ENCODE data around the gene ERFL. TPM values are rescaled to one million over a fixed set of nuclear protein-coding genes. Genes with fewer than 3 reads are reported as not detected.

ERFL gene
- total and polyA plus RNA-seq, 2 of the 8 experiments (the other 6 are each of a cell fraction or from before 2014, with no cell fraction given), result 0.12 TPM; not detected in 1

DNA sequence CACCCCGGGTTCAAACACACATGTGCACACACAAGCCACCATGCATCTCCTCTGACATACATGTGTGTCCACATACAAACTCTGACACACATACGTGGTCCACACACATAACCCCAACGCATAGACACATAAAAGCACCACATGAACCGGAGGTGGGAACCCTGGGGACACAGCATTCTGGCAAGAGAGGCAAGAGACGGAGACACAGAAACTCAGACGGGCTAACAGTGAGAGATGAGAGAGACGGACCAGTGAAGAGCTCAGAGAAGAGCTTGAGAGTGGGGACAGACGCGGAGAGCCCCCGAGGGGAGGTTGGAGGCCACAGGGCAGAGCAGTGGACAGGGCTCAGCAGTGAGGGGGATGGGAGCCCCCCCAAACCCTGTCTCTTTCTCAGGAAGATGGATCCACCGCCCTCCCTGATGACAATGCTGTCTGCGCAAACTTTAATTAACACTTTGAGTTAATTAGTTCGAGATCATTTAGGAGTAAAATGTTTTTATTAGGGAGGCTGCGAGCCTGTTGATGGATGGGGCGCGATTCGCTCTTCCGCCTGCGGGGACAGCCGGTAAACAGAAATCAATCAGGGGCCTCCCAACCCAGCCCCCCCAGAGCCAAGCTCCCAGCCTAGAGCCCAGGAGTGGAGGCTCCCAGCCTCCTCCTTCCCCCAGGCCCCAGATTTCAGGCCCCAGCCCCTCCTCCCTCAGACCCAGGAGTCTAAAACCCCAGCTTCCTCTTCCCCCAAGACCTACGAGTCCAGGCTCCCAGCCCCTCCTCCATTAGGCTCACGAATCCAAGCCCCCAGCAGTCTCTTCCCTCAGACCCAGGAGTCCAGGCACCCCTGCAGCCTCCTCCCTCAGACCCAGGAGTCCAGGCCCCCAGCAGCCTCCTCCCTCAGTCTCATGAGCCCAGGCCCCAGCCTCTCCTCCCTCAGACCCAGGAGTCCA is 9.5 kb upstream of the ERFL start:
- Histone ChIP-seq H3K27me3 (replicated peaks in 1 of 4; ENCODE audit: control insufficient read depth in 3 of 4, extremely low read depth in 1 of 4, insufficient read depth in 3 of 4, low read length in 3 of 4) (peaks cover 25 to 70% (median 63%) of the 10 kb centered on the region in 4 experiments), H2BK120ac (replicated peaks; ENCODE audit: low read depth, low read length) (no peak overlapping the region), H3K23me2 (ENCODE audit: low read depth, low read length) (peaks cover 9% of the 10 kb centered on the region; the same call in 1 of the 2 replicates), H2AK5ac (ENCODE audit: low read depth, low read length) (no peak overlapping the region), H2AFZ (ENCODE audit: low read length) (no peak overlapping the region), H4K20me1 (replicated peaks in 1 of 2; ENCODE audit: control insufficient read depth in 1 of 2, insufficient read depth in 2 of 2, low read length in 2 of 2) (peaks cover 0 to 16% of the 10 kb centered on the region in 2 experiments), H4K8ac (ENCODE audit: extremely low read depth, insufficient read depth, low read length) (no peak overlapping the region; the same call in 1 of the 2 replicates), H4K5ac (ENCODE audit: insufficient read length, low read depth, low read length) (no peak overlapping the region), H3K79me1 (ENCODE audit: low read depth, low read length) (no peaks in the 10 kb centered on the region), H3K23ac (ENCODE audit: insufficient read length) (no peak overlapping the region), H3K4me1 (replicated peaks in 1 of 4; ENCODE audit: control insufficient read depth in 3 of 4, insufficient read depth in 4 of 4, low read length in 3 of 4) (peaks cover 0 to 3% (median 2%) of the 10 kb centered on the region in 4 experiments; a peak in 3 of 7 replicates), H2BK5ac (ENCODE audit: low read depth, low read length) (no peak overlapping the region), H2BK20ac (ENCODE audit: low read length) (no peak overlapping the region), H3K9me3 (ENCODE audit: insufficient read depth in 2 of 2, low read depth in 1 of 2, low read length in 1 of 2) (no peaks in the 10 kb centered on the region), H3K18ac (ENCODE audit: extremely low read depth, low read length) (no peak overlapping the region), H2BK12ac (ENCODE audit: low read depth, low read length) (no peak overlapping the region), H3K9ac (replicated peaks in 1 of 4; ENCODE audit: extremely low read depth in 1 of 4, low read depth in 3 of 4, low read length in 3 of 4) (no peak overlapping the region), H3K4ac (replicated peaks; ENCODE audit: insufficient read length, low read depth, low read length) (no peak overlapping the region), H3K27ac (ENCODE audit: low read depth, low read length) (no peak overlapping the region), H3K4me2 (ENCODE audit: insufficient read depth in 1 of 2, low read depth in 2 of 2, low read length in 2 of 2) (no peak overlapping the region), H4K91ac (replicated peaks; ENCODE audit: insufficient read length, low read length) (peak overlapping the region; percentile 74), H2BK15ac (ENCODE audit: low read length) (peak overlapping the region; percentile 92; the same call in 1 of the 2 replicates), H3K4me3 (ENCODE audit: extremely low read depth in 1 of 4, insufficient read depth in 2 of 4, low read depth in 3 of 4, low read length in 4 of 4) (no peak overlapping the region), H3K14ac (ENCODE audit: insufficient read length) (no peak overlapping the region), H3K56ac (replicated peaks; ENCODE audit: insufficient read length, low read depth, low read length) (no peak overlapping the region), H3K36me3 (ENCODE audit: control insufficient read depth in 2 of 4, insufficient read depth in 4 of 4, low read length in 3 of 4) (no peaks in the 10 kb centered on the region; a peak in 1 of 8 replicates), H3K79me2 (ENCODE audit: control insufficient read depth in 1 of 2, insufficient read depth in 2 of 2, low read length in 2 of 2) (no peaks in the 10 kb centered on the region)
- 61% methylated on average over 14 of the region's 22 CpGs; no CpG with 5 or more reads in 1 of the 2 experiments for whole genome bisulfite sequencing, 2 experiments (ENCODE audit: extremely low coverage in 1 of 2, insufficient coverage in 1 of 2, insufficient read length in 1 of 2, insufficient replicate concordance in 2 of 2, low coverage in 1 of 2, low lambda C conversion rate in 2 of 2, missing lambda C conversion rate in 1 of 2)
- CTCF ChIA-PET (ENCODE audit: partially characterized antibody), result interaction anchor here (0.6 to 2.3 kb wide), 19 partner anchors 8 to 92 kb away, joined by 3 to 16 read pairs (median 4); partner anchors contain the start of gene RABAC1
- POLR2A ChIA-PET (ENCODE audit: partially characterized antibody), result interaction anchor here (0.9 to 2.5 kb wide), 12 partner anchors 9 to 77 kb away, joined by 3 to 20 read pairs (median 5); partner anchors contain the start of genes ERFL and RPS19
- DNase-seq (ENCODE audit: low read depth in 1 of 2, low spot score in 2 of 2), result no peak
- FAIRE-seq, result no peak
- TF ChIP-seq FOSL1 (IDR thresholded peaks at IDR 0.05; ENCODE audit: insufficient read depth, low read depth, low read length), result no peak
- TF ChIP-seq, protein P1, sequence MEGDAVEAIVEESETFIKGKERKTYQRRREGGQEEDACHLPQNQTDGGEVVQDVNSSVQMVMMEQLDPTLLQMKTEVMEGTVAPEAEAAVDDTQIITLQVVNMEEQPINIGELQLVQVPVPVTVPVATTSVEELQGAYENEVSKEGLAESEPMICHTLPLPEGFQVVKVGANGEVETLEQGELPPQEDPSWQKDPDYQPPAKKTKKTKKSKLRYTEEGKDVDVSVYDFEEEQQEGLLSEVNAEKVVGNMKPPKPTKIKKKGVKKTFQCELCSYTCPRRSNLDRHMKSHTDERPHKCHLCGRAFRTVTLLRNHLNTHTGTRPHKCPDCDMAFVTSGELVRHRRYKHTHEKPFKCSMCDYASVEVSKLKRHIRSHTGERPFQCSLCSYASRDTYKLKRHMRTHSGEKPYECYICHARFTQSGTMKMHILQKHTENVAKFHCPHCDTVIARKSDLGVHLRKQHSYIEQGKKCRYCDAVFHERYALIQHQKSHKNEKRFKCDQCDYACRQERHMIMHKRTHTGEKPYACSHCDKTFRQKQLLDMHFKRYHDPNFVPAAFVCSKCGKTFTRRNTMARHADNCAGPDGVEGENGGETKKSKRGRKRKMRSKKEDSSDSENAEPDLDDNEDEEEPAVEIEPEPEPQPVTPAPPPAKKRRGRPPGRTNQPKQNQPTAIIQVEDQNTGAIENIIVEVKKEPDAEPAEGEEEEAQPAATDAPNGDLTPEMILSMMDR (IDR thresholded peaks at IDR 0.05; ENCODE audit: control extremely low read depth in 1 of 3, insufficient read depth in 1 of 3, low read depth in 1 of 3, low read length in 3 of 3), result peak; percentile 5 to 21 (median 15); a peak in 2 of 4 replicates

All from H1 (cell line).